RPMI7951 (cell line): ENCODE measurements around the gene OSBPL5. TPM values are rescaled to one million over a fixed set of nuclear protein-coding genes. Genes with fewer than 3 reads are reported as not detected.

Experiments used
- DNase-seq: peaks from one replicate; pipeline ENCODE4 v3.0.0-alpha.2; 2012; ENCODE audit warnings: low read depth
- total RNA-seq: library from RNA; depleted of rRNA; stranded (reverse); fragments of >200 nt; shearing (Covaris generic); gene quantifications from 2 replicates; pipeline ENCODE4 v1.2.3, GENCODE V29; 2014

The OSBPL5 gene
- total RNA-seq, 1 experiment from 2014 or later, result 25.2 TPM

DNA sequence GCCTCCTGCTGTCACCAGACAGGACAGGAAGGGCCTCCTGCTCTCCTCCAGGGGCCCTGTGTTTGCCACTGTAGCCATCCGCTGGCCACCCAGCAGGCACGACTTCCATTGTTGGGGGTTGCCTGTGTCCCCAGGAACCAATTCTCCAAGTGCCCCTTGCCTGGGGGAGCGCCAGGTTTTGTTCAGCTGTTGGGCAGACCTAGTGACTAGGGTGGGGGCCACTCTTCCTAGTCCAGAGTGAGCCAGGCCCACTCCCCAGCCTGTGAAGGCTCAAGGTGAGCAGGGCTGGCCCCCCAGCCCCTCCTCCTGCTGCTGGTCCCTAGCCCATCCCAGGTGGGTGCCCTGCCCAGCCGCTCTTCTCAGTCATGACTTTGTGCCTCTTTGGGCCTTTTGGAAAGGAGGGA lies 30.9 kb downstream of the OSBPL5 start:
- no peak for DNase-seq

DNA sequence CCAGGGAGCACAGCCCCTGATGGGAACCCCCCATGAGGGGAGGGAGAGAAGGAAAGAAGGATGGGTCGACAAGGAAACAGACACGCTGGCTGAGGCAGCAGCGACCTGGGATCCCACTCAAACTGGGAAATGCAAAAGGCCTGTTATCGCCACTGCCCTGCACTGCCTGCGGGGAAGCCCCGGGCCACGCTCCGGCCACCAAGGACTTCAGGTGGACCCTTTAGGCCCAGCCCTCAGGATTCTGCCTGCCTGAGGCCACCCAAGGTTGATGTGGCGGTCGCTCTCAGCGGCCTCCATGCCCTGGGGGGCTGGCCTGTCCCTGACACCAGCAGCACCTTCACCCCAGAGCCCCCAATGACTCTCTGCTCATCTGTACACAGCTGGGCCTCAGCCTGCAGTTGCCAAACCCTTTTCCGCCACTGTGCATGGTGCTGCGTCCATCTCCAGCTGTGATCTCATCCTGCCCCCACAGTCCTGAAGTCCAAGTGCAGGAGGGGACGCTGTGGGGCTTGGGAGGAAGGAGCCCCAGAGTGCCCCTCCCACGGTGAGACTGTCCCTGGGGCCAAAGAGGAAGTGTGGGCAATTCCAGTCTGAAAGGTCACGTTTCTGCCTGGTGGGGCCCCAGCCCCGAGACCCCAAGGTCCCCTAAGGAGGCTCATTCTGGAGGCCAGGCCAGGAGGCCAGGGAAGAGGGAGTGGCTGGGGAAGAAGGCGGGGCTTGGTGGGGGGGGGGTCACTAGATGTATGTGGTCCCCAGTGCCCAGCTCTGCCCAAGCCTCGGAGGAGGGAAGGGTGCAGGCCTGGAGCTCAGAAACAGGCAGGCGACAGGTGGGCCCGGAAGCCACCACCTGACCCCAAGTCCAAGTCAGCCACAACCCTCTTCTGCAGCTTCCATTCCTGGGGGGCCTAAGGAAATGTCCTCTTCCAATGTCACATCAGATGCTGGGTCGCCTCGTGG lies 31.6 kb downstream of the OSBPL5 start:
- DNase-seq, result no peak

DNA sequence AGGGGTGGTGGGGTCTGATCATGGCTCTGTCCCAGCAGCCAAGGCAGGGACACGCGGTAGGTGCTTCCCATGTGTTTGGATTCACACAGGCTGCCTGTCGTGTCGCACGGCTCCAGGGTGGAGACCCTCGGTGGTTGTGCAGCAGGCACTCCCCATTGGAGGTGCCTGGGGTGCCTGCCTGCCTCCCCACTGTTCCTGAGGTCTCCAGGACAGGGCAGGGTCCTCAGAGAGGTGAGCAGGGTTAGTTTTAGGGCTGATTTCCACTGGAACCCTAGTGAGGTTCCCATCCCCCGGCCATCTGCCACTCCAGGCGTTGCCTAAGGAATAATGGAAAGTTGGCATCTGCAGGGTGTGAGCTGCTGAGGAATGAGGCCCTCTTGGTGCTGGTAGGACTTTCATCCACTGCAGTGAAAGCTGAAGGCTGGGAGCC lies 32.3 kb downstream of the OSBPL5 start:
- DNase-seq, result no peak

DNA sequence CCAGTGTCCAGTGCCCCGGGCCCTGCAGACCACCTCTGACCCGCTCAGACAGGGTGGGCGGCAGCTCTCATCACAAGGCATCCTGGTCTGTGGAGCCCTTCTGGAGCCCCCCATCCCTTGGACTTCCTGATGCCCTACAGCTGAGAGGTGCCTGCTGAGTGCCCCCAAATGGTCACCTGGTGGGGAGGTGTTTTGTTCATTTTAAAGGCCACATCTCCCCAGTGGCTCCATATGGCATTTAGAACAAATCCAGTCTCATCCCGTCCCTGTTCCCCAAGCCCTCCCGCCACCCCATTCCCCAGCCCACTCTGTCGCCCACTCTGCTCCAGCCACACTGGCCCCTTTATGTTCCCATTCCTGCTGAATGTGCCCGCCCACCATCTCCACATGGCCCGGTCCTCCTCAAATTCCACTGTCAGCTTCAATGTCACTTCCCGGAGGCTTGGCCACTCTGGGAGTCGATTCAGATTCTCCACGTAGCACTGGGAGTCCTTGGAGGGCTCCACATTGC lies 32.8 kb downstream of the OSBPL5 start:
- no peak for DNase-seq

DNA sequence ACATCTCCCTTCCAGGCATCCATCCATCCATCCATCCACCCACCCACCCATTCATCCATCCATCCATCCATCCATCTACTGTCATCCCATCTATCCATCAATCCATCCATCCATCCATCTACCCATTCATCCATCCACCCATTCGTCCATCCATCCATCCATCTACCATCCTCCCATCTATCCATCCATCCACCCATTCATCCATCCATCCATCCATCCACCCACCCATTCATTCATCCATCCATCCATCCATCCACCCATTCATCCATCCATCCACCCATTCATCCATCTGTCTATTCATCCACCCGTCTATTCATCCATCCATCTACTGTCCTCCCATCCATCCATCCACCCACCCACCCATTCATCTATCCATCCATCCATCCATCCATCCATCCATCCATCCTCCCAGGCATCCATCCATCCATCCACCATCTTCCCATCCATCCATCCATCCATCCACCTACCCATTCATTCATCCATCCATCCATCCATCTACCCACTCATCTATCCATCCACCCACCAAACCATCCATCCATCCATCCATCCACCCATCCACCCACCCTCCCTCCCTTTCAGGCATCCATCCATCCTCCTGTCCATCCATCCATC lies 33.7 kb downstream of the OSBPL5 start:
- no peak for DNase-seq

DNA sequence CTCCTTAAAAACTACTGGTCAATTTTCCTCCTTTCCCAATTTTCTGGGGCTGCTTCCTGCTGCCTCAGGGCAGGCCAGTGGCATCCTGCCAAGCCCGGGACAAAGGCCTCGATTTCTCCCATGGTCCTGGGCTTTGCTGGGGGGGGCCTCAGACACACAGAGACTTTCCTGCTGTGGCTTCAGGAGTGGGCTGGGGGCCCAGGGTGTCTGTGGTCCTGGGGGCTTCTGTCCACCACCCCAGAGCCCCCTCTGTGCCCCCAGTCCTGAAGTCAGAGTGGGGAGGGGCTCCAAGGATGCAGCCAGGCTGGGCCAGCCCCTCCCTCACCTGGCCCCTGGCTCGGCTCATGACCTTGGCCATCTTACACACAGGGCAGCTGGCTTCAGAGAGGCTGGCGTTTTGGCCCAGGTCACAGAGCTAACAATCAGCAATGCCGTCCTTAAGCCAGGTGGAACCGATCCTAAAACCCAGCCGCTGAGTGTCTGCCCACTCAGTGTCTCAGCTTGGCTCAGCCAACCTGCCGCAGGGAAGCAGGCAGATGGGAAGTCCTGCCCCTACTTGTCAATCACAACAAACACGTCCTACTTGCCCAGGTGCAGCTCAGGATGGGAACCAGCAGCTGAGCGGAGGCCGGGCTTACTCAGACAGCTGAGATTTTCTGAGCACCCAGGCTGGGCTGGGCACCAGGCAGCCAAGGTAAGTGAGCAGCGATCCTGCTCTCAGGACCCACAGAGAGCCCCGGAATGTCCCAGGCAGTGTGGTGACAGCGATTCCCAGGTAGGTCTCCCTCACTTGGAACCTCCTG lies 34.6 kb downstream of the OSBPL5 start:
- no peak for DNase-seq

DNA sequence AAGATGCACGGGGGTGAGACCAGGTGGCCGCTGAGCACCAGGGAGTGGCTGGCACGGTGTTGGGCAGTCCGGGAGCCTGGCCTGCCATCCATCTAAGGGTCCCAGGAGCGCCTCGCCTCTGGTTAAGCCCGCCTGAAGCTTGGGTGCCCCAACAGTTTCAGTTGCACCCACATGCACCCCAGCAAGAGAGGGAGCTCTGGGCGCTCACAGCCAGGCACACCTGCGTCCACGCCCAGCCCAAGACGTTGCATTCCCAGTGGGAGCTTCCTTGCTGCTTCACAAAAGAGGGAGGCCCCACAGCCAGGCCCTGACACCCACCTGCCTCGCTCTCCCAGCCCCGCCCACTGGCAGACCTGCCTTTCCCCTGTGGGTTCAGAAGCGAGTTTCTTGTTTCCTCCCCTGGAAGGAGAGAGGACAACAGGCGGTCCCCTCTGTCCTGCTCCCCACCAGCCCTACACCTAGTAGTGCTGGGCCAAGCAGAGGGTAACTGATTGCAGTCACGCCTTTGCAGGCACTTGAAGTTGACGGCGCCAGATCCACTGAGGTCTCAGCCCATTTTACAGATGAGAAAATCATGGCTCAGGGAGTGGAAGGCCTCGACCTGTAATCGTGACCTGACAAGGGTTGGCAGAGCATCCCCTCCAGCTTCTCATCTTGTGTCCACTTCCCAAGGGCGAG lies 35.4 kb downstream of the OSBPL5 start:
- no peak for DNase-seq

DNA sequence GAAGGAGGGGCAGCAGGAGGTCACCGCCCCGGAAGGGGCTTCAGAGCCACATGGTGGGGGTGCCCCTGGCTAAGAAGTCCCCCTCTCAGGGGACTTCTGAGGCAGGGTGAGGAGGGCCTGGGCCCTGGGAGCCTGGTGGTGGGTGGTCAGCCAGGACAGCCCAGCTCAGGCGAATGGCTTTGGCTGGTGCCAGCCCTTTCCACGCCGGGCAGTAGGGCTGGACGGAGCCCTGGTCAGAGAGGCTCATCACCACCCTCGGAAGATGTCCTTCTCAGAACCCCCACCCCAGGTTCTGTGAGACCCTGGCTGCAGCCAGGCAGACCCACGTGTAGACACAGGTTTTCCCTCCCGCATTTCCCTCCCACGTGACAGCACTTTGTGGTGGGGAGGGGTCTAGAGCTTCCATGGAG lies 35.9 kb downstream of the OSBPL5 start:
- DNase-seq, result no peak

DNA sequence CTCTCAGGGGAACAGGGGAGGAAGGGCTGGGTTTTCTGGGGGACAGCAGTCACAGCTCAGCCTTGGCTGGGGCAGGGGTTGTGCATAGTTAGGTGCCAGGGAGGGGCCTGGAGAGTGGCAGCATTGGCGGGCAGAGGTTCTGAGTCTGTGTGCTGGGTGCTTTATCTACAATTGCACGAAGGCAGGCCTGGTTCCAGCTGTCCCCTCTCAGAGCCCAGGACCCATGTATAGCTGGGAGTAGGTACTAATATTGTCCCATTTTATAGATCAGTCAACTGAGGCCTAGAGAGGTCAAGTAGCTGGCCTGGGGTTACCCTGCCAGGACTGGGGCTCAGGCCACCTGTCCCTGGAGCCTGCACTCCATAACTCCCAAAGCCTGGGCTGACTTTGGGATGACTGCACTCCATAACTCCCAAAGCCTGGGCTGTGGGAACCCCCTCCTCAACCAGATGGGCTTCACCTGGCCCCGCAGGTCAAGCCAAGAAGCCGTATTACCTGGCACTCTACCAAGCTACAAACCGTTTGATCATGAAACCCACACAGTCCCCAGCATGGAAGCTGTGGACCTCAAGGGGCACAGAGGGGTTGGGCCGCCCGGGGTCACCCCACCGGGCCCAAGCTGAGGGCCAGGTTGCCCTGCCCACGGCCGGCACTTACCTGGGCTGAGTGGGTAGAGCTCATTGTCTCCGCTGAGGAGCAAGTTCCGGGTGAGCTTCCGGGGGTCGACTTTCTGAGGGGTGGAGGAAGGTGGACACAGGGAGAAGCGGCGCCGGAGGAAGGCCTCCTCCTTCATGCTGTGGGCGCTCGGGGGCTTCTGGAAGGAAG lies 36.5 kb downstream of the OSBPL5 start:
- no peak for DNase-seq

DNA sequence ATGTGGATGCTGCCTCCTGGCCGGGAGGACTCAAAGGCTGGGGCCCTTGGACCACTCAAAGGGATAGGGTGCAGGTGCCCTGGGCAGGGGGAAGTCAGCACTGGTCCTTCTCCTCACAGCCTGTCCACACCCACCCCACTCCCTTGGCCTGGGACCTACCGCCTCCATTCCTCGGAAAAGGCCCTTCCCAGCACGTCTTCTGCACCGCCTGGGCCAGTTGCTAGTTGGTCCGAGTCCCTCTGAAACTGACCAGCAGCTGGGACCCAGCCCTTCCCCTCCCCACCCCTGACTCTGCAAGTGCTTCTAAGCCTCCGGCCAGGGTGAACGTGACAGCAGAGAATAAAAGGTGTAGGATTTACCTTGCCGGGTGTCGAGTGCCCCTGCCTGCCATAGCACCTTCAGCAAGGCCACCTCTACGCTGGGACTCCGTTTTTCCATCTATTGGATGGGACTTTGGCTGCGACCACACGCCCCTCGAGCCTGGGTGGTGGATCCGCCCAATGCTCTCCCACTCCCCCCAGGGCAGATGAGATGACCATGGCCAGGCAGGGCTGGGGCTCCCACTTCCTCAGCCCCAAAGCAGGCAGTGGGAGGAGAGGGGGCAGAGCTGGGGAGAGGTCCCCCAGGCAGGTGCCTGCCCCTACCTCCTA lies 37.3 kb downstream of the OSBPL5 start:
- DNase-seq, result no peak

DNA sequence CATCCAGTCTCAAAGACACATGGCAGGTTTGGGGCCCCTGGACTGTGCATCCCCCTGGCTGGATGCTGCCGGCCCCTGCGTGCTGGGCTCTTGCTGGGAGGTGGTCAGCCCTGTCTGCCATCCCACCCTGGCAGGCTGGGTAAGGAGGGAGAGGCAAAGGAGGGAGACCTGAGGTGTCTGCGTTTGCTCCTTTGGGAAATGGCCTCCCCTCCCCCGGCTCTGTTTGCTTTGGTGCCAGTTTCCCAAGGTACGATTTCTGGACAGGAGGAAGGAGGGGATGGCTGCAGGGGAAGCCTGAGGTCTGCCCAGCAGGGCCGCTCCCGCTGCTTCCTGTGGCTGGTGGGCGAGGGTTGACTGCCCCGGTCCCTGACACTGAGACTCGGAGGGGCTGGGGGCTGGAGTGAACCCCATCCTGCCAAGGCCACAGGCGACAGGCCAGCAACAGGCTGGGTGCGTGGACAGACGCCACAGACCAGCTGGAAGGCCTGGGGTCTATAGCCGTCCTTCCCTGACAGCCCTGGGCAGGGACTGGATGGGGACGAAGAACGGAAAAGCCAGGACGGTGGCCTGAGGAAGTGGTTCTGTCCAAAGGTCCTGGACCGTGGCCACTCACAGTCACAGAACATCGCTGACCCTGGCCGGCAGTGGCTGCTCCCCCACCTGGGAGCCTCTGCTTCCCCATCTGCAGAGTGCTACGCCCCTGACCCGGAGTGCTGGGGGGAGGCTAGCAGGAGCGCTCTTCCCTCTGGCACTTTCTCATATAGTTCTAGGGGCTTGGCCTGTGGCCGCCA lies 38.0 kb downstream of the OSBPL5 start:
- no peak for DNase-seq

DNA sequence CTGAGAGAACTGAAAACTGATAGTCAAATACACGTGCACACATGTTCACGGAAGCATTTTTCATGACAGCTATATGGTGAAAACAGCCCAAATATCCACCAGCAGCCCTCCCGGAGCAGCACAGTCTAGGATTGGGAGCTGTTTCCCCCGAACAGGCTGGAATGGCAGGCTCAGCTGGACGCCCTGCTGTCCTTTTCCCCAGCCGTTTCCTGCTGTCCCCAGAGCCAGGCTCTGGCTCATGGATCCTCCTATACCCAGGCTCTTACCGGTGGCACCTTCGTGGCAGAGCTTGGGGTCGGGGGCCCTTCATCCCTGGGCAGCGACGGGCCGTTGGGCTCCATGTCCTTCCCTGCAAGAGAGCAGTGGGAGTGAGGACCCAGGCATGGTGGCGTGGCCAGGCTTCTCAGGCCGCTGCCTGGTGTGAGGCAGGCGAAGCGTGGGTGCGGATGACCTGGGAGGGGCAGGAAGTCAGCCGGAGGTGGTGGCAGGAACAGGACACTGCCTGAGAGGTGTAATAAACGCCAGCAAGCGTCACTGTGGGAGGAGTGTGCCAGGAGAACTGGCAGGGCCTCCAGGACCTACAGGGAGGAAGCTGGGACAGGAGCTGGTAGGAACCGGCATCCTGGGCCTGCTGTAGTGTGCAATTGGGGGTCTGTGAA lies 38.8 kb downstream of the OSBPL5 start:
- no peak for DNase-seq

DNA sequence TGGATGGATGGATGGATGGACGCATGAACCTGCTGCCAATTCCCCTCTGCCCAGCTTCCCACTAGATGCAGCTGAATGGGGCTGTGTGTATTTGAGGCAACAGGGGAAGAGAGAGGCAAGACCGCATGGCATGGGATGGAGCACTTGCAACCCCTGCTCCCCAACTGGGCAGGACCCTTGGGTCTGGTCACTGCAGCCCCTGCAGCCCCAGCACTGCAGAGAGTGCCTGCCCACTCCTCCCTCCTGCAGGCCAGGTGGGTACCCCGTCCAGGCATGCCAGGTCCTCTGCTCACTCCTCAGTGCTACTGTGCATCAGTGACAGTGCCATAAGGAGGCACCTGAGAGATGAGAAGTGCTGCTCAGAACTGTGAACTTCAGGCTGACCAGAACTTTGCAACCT lies 40.3 kb downstream of the OSBPL5 start:
- no peak for DNase-seq

DNA sequence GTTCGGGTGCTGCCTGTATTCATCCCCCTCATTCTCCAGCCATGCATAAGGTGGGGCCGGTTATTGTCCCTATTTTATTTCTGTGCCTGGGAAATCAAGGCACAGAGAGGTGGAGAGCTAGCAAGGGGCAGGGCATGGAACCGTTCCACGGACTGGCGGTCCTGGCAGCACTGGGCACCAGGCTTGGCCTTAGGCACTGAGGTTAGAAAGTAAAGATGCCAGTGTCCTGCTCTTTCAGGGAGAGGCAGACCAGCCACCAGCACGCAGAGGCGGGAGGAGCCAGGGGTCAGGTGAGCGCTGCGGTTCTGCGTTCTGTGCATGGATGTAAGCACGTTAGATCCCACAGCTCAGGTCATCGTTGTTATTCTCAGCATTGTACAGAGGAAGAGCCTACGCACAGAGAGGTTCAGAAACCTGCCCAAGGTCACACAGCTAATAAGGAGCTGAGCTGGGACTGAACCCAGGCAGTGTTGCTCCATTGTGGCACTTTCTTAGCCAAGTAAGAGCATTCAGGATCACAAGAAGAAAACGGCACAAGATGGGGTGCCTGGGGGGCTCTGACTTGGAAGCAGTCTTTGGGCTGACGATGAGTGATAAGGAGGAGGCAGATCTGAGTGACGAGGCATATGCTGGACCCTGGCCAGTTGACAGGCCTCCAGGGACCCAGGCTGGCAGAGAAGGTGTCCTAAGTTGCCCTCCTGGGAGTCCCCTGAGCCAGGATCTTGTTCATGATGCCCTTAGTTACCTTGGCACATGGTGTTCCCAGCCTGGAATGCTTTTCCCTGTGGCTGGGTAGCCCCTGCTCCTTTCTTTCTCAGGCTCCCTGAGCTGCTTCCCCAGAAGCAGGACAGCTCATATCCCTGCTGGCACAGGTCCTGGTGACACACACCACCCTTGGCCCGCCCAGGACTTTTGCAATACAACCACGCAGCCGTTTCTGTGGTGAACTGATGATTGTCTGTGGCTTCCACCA lies 41.1 kb downstream of the OSBPL5 start:
- peak; percentile 95 for DNase-seq

DNA sequence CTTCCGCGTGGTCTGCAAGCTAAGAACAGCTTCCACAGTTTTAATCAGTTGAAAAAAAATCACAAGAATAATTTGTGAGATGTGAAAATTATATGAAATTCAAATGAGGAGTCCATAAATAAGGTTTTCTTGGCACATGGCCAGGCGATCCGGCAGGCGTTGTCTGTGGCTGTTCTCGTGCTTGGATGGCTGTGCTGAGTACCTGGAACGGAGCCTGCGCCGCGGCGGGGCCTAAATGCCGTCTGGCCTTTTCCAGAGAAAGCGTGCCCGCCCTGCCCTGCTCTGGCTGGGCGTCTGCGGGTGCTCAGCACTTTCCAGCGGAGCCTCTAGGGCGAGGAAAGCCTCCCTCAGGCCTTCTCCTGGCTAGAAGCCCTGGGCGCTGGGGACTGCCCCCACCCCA lies 41.8 kb downstream of the OSBPL5 start:
- DNase-seq, result no peak

DNA sequence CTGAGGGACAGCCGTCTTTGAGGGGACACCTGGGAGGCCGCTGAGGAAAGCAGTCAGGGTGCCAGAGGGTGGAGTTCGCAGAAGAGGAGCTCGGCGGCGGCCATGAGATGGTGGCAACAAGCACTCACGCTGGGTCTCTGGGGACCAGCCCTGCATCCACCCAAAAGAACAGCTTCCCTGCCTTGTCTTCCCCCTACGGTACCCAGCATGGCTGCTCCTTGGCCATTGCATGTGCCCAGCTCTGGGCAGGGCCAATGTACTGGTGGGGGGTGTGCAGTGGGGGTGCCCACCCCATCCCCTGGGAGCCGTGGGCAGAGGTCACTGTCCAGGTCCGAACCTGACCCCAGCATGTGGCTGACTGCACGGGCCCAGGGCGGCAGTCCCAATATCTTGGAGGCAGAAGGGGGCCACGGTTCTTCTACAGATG lies 42.3 kb downstream of the OSBPL5 start:
- DNase-seq, result no peak

DNA sequence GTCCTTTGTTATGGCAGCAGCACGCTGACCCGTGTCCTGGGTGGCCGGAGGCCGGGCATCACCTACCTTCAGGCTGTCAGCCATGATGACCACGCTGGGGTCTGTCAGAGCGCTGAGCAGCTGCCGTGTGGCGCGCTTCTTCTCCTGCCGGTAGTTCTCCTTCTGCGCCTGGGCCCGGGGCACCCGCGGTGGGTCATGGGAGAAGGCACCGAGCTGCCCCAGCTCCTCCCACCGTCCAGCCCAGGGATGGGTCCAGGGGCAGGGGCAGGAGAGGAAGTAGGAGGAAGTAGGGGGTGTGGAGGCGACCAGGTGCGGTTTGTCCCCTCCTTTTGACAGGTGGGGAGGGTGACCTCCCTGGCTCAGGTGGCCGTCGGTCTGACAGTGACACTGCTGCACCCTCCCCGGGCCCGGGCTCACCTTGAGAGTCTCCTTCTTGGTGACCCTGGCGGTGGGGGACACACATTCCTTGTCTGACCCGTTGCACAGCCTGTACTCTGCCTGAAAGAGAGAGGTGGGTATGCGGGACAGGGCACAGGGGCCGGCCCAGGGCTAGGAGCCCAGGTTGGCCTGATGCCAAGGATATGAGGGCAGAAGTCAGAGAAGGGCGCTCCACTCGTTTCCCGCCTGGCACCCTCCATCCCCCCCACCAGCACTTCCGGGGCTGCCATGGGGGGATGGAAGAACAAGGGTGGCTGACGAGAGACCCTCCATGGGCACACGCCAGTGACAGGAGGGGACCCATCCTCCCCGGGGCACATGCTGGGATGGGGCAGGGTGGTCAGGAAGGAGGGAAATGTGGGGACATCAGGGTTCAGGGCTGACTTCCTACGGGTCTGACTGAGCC lies 43.0 kb downstream of the OSBPL5 start:
- DNase-seq, result no peak
